ENCODE data around the gene GALM. TPM values are rescaled to one million over a fixed set of nuclear protein-coding genes. Genes with fewer than 3 reads are reported as not detected.
"Not testable (repeated sequence)": the region's sequence is repeated elsewhere in the genome, so short reads cannot be mapped to it uniquely, and the experiment has no call there.

Gene GALM
- polyA plus RNA-seq, 1 experiment: 10.1 TPM

GRCh38 chr2:38704664-38705063, 38.8 kb downstream of the GALM start:
- DNase-seq (ENCODE audit: low read depth): no peak
- no peaks in the 10 kb centered on the region for H3K36me3 ChIP-seq (ENCODE audit: control insufficient read depth, insufficient read depth, low read length)
- H3K4me3 ChIP-seq (ENCODE audit: low read depth, low read length): no peak overlapping the region
- POLR2A ChIA-PET: interaction anchor here (0.6 kb wide), 1 partner anchor 402 kb away, joined by 5 read pairs; no protein-coding TSS in a partner anchor
- H3K27me3 ChIP-seq (ENCODE audit: control insufficient read depth, insufficient read depth, low read length): no peaks in the 10 kb centered on the region
- CTCF ChIA-PET: interaction anchor here (0.6 to 2.5 kb wide), 4 partner anchors 11 to 123 kb away, joined by 3 to 10 read pairs (median 5); no protein-coding TSS in a partner anchor
- TF ChIP-seq CTCF (IDR thresholded peaks at IDR 0.05; ENCODE audit: insufficient read depth, low read depth, low read length): no peak

GRCh38 chr2:38706846-38707345, 41.0 kb downstream of the GALM start:
- TF ChIP-seq CTCF (IDR thresholded peaks at IDR 0.05; ENCODE audit: insufficient read depth, low read depth, low read length): no peak
- no peak for DNase-seq (ENCODE audit: low read depth)
- POLR2A ChIA-PET: no interaction called here
- Histone ChIP-seq H3K27me3 (ENCODE audit: control insufficient read depth, insufficient read depth, low read length) (no peaks in the 10 kb centered on the region), H3K4me3 (ENCODE audit: low read depth, low read length) (no peak overlapping the region), H3K36me3 (ENCODE audit: control insufficient read depth, insufficient read depth, low read length) (no peaks in the 10 kb centered on the region)
- CTCF ChIA-PET: interaction anchor here (1.0 to 1.1 kb wide), 2 partner anchors 9 to 13 kb away, joined by 3 to 5 read pairs; no protein-coding TSS in a partner anchor

GRCh38 chr2:38708491-38708890, 42.6 kb downstream of the GALM start:
- CTCF ChIA-PET: interaction anchor here (1.8 kb wide), 1 partner anchor 105 kb away, joined by 5 read pairs; no protein-coding TSS in a partner anchor
- H3K4me3 ChIP-seq (ENCODE audit: low read depth, low read length); H3K27me3 ChIP-seq (ENCODE audit: control insufficient read depth, insufficient read depth, low read length); POLR2A ChIA-PET; DNase-seq (ENCODE audit: low read depth); H3K36me3 ChIP-seq (ENCODE audit: control insufficient read depth, insufficient read depth, low read length): not testable (repeated sequence)

- H3K36me3 ChIP-seq (ENCODE audit: control insufficient read depth, insufficient read depth, low read length): no peaks in the 10 kb centered on the region
- H3K27me3 ChIP-seq (ENCODE audit: control insufficient read depth, insufficient read depth, low read length): no peaks in the 10 kb centered on the region
- TF ChIP-seq CTCF (IDR thresholded peaks at IDR 0.05; ENCODE audit: insufficient read depth, low read depth, low read length): no peak
- no peak for DNase-seq (ENCODE audit: low read depth)
- CTCF ChIA-PET: interaction anchor here (1.8 kb wide), 1 partner anchor 106 kb away, joined by 5 read pairs; no protein-coding TSS in a partner anchor
- POLR2A ChIA-PET: no interaction called here
- H3K4me3 ChIP-seq (ENCODE audit: low read depth, low read length): no peak overlapping the region
These were observed 43.1 kb downstream of the GALM start for GRCh38 chr2:38708900-38709566.

- H3K27me3 ChIP-seq (ENCODE audit: control insufficient read depth, insufficient read depth, low read length): no peaks in the 10 kb centered on the region
- H3K4me3 ChIP-seq (ENCODE audit: low read depth, low read length): no peak overlapping the region
- DNase-seq (ENCODE audit: low read depth): no peak
- no peaks in the 10 kb centered on the region for H3K36me3 ChIP-seq (ENCODE audit: control insufficient read depth, insufficient read depth, low read length)
- TF ChIP-seq CTCF (IDR thresholded peaks at IDR 0.05; ENCODE audit: insufficient read depth, low read depth, low read length): no peak
- ChIA-PET CTCF (no interaction called here), POLR2A (no interaction called here)
These were observed 43.8 kb downstream of the GALM start for GRCh38 chr2:38709567-38710194.

Measured in BJ (cell line).